Stimulated activated CD8-positive, alpha-beta memory T cell treated with anti-CD3 and anti-CD28 coated beads, Interleukin-2, amount 100 ng/mL, for 48 hours (primary cell): ENCODE measurements around the gene ATP8A2.
"Not testable (repeated sequence)": the region's sequence is repeated elsewhere in the genome, so short reads cannot be mapped to it uniquely, and the experiment has no call there.

Source experiments
- DNase-seq, 2 donors: peaks; one replicate each; pipeline ENCODE4 v3.0.0-alpha.2; 2020; ENCODE audit warnings: low read depth in 2 of 2

Gene ATP8A2

GRCh38 chr13:25463496-25463895, 91.7 kb downstream of the ATP8A2 start:
- DNase-seq, result no peak

GRCh38 chr13:25466880-25467279, 95.1 kb downstream of the ATP8A2 start:
- no peak for DNase-seq

- peak; percentile 3 to 11 for DNase-seq
Measured at GRCh38 chr13:25468325-25469168, 96.8 kb downstream of the ATP8A2 start.

GRCh38 chr13:25469169-25469525, 97.4 kb downstream of the ATP8A2 start:
- no peak for DNase-seq

GRCh38 chr13:25473864-25474263, 102.1 kb downstream of the ATP8A2 start:
- no peak for DNase-seq

GRCh38 chr13:25478186-25478585, 106.4 kb downstream of the ATP8A2 start:
- DNase-seq, result no peak

GRCh38 chr13:25489238-25489637, 117.5 kb downstream of the ATP8A2 start:
- no peak for DNase-seq

GRCh38 chr13:25490236-25490635, 118.5 kb downstream of the ATP8A2 start:
- DNase-seq, result no peak

- no peak for DNase-seq
Measured at GRCh38 chr13:25493931-25494640, 122.3 kb downstream of the ATP8A2 start.

GRCh38 chr13:25494698-25495411, 123.1 kb downstream of the ATP8A2 start:
- no peak for DNase-seq

GRCh38 chr13:25501231-25501630, 129.5 kb downstream of the ATP8A2 start:
- no peak for DNase-seq

GRCh38 chr13:25502031-25502430, 130.3 kb downstream of the ATP8A2 start:
- DNase-seq, result no peak

- DNase-seq, result no peak
Measured at GRCh38 chr13:25502551-25502950, 130.8 kb downstream of the ATP8A2 start.

GRCh38 chr13:25503856-25504255, 132.1 kb downstream of the ATP8A2 start:
- DNase-seq, result no peak

- no peak for DNase-seq
Measured at GRCh38 chr13:25507841-25508240, 136.1 kb downstream of the ATP8A2 start.

- not testable (repeated sequence) for DNase-seq
Measured at GRCh38 chr13:25513060-25513459, 141.3 kb downstream of the ATP8A2 start.

- DNase-seq, result no peak
Measured at GRCh38 chr13:25518441-25518840, 146.7 kb downstream of the ATP8A2 start.

- no peak for DNase-seq
Measured at GRCh38 chr13:25525884-25526283, 154.1 kb downstream of the ATP8A2 start.

- no peak for DNase-seq
Measured at GRCh38 chr13:25528266-25528665, 156.5 kb downstream of the ATP8A2 start.

GRCh38 chr13:25529425-25529824, 157.7 kb downstream of the ATP8A2 start:
- DNase-seq, result no peak

- DNase-seq, result no peak
Measured at GRCh38 chr13:25538276-25538675, 166.5 kb downstream of the ATP8A2 start.

- no peak for DNase-seq
Measured at GRCh38 chr13:25541434-25542123, 169.8 kb downstream of the ATP8A2 start.
